B cell (primary cell): ENCODE measurements around the gene CFAP68. TPM values are rescaled to one million over a fixed set of nuclear protein-coding genes. Genes with fewer than 3 reads are reported as not detected.
A peak's percentile ranks its signal among the peaks of the same experiment; 100 is the strongest.

Experiments used
- ATAC-seq: fragments of 200-7000 bp; cut with Tn5 transposase; one replicate; pipeline ENCODE4 v1.10.0; 2021; ENCODE audit warnings: low read depth, mild to moderate bottlenecking, moderate number of reproducible peaks, moderate library complexity
- CTCF ChIA-PET: fragments of 350-600 bp; sonication (Branson Sonifier 250); formaldehyde crosslinking; loops from one replicate; lab custom pipeline; 2021; ENCODE audit warnings: antibody characterized with exemption, inconsistent platforms; lab: Charles Lee
- POLR2A ChIA-PET: fragments of 350-600 bp; sonication (Branson Sonifier 250); formaldehyde crosslinking; loops from one replicate; lab custom pipeline; 2021; ENCODE audit warnings: antibody characterized with exemption; lab: Charles Lee
- DNase-seq: peaks from one replicate; pipeline ENCODE4 v3.0.0; 2013
- H2AFZ ChIP-seq: 2 replicates; pipeline ENCODE4 v1.6.1; 2012; ENCODE audit warnings: mild to moderate bottlenecking, low read depth, low read length; ENCODE audit not compliant: insufficient read depth, poor library complexity, severe bottlenecking
- H3K27ac ChIP-seq, 2 donors: 1 replicate in 1 of 2; 2 replicates in 1 of 2; pipeline ENCODE4 v1.5.1; 2012 to 2013; ENCODE audit warnings: low read length in 2 of 2, mild to moderate bottlenecking in 2 of 2, moderate library complexity in 1 of 2
- H3K27me3 ChIP-seq, 4 experiments: fragments of 200-600 bp in 1 of 4; sonication (generic) in 1 of 4; replicated peaks in 1 of 4; 1 replicate in 2 of 4; 2 replicates in 2 of 4; pipeline versions ENCODE4 v1.6.1 to v1.7.0; 2013 to 2016; ENCODE audit warnings: low read length in 3 of 4, mild to moderate bottlenecking in 2 of 4, mixed read lengths in 1 of 4, moderate library complexity in 1 of 4; ENCODE audit not compliant: insufficient read depth in 4 of 4, control insufficient read depth in 3 of 4; ENCODE audit errors: control extremely low read depth in 1 of 4
- H3K36me3 ChIP-seq, 2 experiments: replicated peaks in 1 of 2; 1 replicate in 1 of 2; 2 replicates in 1 of 2; pipeline versions ENCODE4 v1.6.1 to v1.7.1; 2013; ENCODE audit warnings: low read length in 1 of 2; ENCODE audit not compliant: insufficient read depth in 2 of 2, control insufficient read depth in 1 of 2; ENCODE audit errors: control extremely low read depth in 1 of 2, extremely low read depth in 1 of 2
- H3K4me1 ChIP-seq, 2 donors: fragments of 200-600 bp in 1 of 2; sonication (generic) in 1 of 2; 1 replicate in 1 of 2; 2 replicates in 1 of 2; pipeline versions ENCODE4 v1.5.1 to v1.6.1; 2013 to 2017; ENCODE audit warnings: low read length in 2 of 2; ENCODE audit not compliant: control insufficient read depth in 2 of 2, insufficient read depth in 2 of 2
- H3K4me2 ChIP-seq: replicated peaks from 2 replicates; pipeline ENCODE3; 2012; ENCODE audit warnings: mild to moderate bottlenecking, low read depth, low read length; ENCODE audit not compliant: poor library complexity, severe bottlenecking
- H3K4me3 ChIP-seq, 5 experiments: fragments of 200-600 bp in 1 of 5; sonication (generic) in 1 of 5; 1 replicate in 3 of 5; 2 replicates in 2 of 5; pipeline versions ENCODE4 v1.5.1 to v1.7.0; 2011 to 2016; ENCODE audit warnings: low read length in 4 of 5, mild to moderate bottlenecking in 4 of 5, low read depth in 2 of 5, control low read depth in 1 of 5, moderate library complexity in 1 of 5; ENCODE audit not compliant: insufficient read depth in 1 of 5; ENCODE audit errors: control extremely low read depth in 1 of 5, extremely low read depth in 1 of 5
- H3K79me2 ChIP-seq: fragments of 200-600 bp; sonication (generic); one replicate; pipeline ENCODE4 v1.6.0; 2016; ENCODE audit warnings: low read length; ENCODE audit not compliant: control insufficient read depth, insufficient read depth
- H3K9ac ChIP-seq: fragments of 200-600 bp; sonication (generic); 2 replicates; pipeline ENCODE4 v1.6.1; 2017; ENCODE audit warnings: mild to moderate bottlenecking, low read length, moderate library complexity
- H3K9me3 ChIP-seq, 3 donors: one replicate each; pipeline versions ENCODE4 v1.6.1 to v1.7.1; 2013; ENCODE audit warnings: low read length in 2 of 3; ENCODE audit not compliant: control insufficient read depth in 2 of 3, insufficient read depth in 1 of 3; ENCODE audit errors: control extremely low read depth in 1 of 3
- H4K20me1 ChIP-seq: 2 replicates; pipeline ENCODE4 v1.6.0; 2012; ENCODE audit warnings: mild to moderate bottlenecking, low read length; ENCODE audit not compliant: insufficient read depth, control insufficient read depth, poor library complexity, severe bottlenecking
- H3K27ac Mint-ChIP-seq: one replicate; pipeline ENCODE4 v1.8.0; 2021; ENCODE audit warnings: mixed read lengths
- H3K27me3 Mint-ChIP-seq: one replicate; pipeline ENCODE4 v1.8.0; 2021; ENCODE audit warnings: mixed read lengths
- H3K4me1 Mint-ChIP-seq: one replicate; pipeline ENCODE4 v1.8.0; 2021; ENCODE audit warnings: mixed read lengths
- H3K4me3 Mint-ChIP-seq: one replicate; pipeline ENCODE4 v1.8.0; 2021; ENCODE audit warnings: mixed read lengths
- H3K9me3 Mint-ChIP-seq: one replicate; pipeline ENCODE4 v1.8.0; 2022; ENCODE audit warnings: mixed read lengths; ENCODE audit not compliant: insufficient read depth
- EZH2 ChIP-seq: IDR thresholded peaks from 2 replicates; pipeline ENCODE4 v1.6.1; 2012; ENCODE audit warnings: borderline replicate concordance, low read depth, mild to moderate bottlenecking, moderate library complexity, low read length; ENCODE audit not compliant: insufficient read depth, poor library complexity, severe bottlenecking
- WGBS: methylation state at CpG from one replicate; pipeline ENCODE4 v1.1.5; 2013; ENCODE audit warnings: missing lambda C conversion rate; ENCODE audit not compliant: insufficient coverage; 5-methylcytosine and 5-hydroxymethylcytosine counted together
- intact Hi-C: fragments of 100-400 bp; cut with micrococcal nuclease; formaldehyde crosslinking; loops from one replicate; pipeline ENCODE4 v1.10.0; 2022
- polyA plus RNA-seq: library from polyadenylated mRNA; depleted of rRNA; stranded (reverse); fragments of >200 nt; gene quantifications from 2 replicates; pipeline ENCODE4 v1.2.3, GENCODE V29; 2012
- total RNA-seq, 2 donors: library from RNA; stranded (reverse); fragments of 120-200 nt in 1 of 2; gene quantifications; 1 replicate in 1 of 2; 2 replicates in 1 of 2; pipeline versions ENCODE4 v1.2.3 to v1.2.4, GENCODE V29; 2013 to 2022
- TF ChIP-seq, protein P1 (sequence below): fragments of 200-600 bp; IDR thresholded peaks from one replicate; pipeline ENCODE4 v1.8.0; 2022; ENCODE audit warnings: antibody characterized with exemption, mild to moderate bottlenecking

CFAP68 gene
- total and polyA plus RNA-seq, 2 donors (not counting 1 experiment from before 2014, with no cell fraction given), result 8.2 to 13.3 TPM

DNA sequence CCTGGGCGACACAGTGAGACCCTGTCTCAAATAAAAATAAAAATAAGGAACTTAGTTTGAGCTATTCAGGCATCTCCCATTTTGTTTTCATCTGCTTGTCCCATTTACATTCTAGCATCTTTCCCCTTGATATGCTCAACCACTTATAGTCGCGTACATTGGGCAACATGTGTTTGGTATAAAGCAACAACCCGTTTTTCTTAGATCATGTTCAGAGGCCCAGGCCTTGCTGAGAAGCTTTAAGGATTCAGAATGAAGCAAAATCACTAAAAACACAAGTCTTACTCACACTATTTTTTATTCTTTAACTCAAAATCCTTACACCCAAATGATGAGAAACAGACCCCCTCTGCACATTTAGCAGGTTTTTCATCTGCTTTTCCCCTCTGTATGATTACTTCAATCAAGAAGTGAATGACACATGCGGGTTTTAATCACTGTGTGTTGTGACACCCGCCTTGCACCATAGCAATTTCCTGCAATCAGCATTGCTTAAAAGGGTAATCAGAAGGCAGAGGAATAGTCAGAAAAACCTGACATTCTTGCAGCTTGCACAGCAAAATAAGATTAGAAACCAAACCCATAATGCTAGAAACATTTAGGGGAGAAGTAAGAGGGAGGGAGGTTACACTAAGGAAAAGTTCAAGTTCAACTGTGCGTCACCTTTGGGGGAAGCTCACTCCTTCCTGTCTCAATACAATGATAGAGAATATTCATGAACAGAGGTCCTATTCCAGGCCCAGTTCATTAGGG, 33.9 kb upstream of the CFAP68 start:
- Histone ChIP-seq H4K20me1 (no peaks in the 10 kb centered on the region), H2AFZ (no peak overlapping the region), H3K27me3 (no peaks in the 10 kb centered on the region), H3K4me2 (no peak overlapping the region), H3K36me3 (peaks cover 13 to 25% of the 10 kb centered on the region in 2 experiments), H3K4me3 (no peak overlapping the region), H3K4me1 (peaks cover 3% of the 10 kb centered on the region in 2 donors), H3K79me2 (no peaks in the 10 kb centered on the region), H3K27ac (no peak overlapping the region), H3K9me3 (peaks cover 0 to 2% (median 0%) of the 10 kb centered on the region in 3 donors), H3K9ac (no peak overlapping the region)
- H3K4me1 Mint-ChIP-seq, result peaks cover 6% of the 10 kb centered on the region
- H3K27ac Mint-ChIP-seq, result no peak overlapping the region
- H3K9me3 Mint-ChIP-seq, result no peaks in the 10 kb centered on the region
- 96% methylated on average over 3 of the region's 7 CpGs for WGBS
- TF ChIP-seq, protein P1, sequence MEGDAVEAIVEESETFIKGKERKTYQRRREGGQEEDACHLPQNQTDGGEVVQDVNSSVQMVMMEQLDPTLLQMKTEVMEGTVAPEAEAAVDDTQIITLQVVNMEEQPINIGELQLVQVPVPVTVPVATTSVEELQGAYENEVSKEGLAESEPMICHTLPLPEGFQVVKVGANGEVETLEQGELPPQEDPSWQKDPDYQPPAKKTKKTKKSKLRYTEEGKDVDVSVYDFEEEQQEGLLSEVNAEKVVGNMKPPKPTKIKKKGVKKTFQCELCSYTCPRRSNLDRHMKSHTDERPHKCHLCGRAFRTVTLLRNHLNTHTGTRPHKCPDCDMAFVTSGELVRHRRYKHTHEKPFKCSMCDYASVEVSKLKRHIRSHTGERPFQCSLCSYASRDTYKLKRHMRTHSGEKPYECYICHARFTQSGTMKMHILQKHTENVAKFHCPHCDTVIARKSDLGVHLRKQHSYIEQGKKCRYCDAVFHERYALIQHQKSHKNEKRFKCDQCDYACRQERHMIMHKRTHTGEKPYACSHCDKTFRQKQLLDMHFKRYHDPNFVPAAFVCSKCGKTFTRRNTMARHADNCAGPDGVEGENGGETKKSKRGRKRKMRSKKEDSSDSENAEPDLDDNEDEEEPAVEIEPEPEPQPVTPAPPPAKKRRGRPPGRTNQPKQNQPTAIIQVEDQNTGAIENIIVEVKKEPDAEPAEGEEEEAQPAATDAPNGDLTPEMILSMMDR, result no peak
- TF ChIP-seq EZH2, result no peak
- ChIA-PET POLR2A (no interaction called here), CTCF (interaction anchor here (0.5 to 6.0 kb wide), 5 partner anchors 63 to 434 kb away, joined by 3 to 101 read pairs (median 4); no protein-coding TSS in a partner anchor)
- intact Hi-C loops, result no loop called here
- DNase-seq (no peak), ATAC-seq (no peak)
- no peaks in the 10 kb centered on the region for H3K27me3 Mint-ChIP-seq
- H3K4me3 Mint-ChIP-seq, result no peak overlapping the region

DNA sequence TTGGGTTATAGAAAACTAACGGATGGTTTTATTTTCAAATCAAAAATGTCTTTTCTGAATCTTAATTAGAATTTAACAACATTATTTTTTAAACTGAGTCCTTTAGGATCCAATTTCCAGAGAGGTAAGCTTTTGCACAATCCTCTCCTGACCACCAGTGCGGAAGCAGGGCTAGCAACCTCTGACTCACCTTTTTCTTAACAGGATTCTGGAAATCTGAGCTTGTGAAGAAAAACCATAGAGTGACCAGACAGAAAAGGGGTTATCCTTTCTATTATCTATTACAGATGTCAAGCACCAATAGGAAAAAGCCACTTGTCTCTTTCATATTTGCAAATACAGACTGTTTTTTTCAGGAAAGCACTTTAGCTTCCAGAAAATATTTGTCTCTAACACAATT, 33.3 kb upstream of the CFAP68 start:
- TF ChIP-seq, protein P1, result no peak
- TF ChIP-seq EZH2, result no peak
- Histone ChIP-seq H3K36me3 (peaks cover 13 to 25% of the 10 kb centered on the region in 2 experiments), H3K4me3 (no peak overlapping the region), H3K27me3 (no peaks in the 10 kb centered on the region), H3K4me1 (peaks cover 3% of the 10 kb centered on the region in 2 donors), H2AFZ (no peak overlapping the region), H3K9ac (no peak overlapping the region), H3K79me2 (no peaks in the 10 kb centered on the region), H3K4me2 (no peak overlapping the region), H3K9me3 (peaks cover 0 to 2% (median 0%) of the 10 kb centered on the region in 3 donors), H3K27ac (peak overlapping the region in 1 of 2 donors; percentile 29), H4K20me1 (no peaks in the 10 kb centered on the region)
- Mint-ChIP-seq H3K27ac (no peak overlapping the region), H3K4me1 (peaks cover 5% of the 10 kb centered on the region), H3K9me3 (no peaks in the 10 kb centered on the region), H3K4me3 (no peak overlapping the region), H3K27me3 (no peaks in the 10 kb centered on the region)
- ATAC-seq (no peak), DNase-seq (no peak)
- CTCF ChIA-PET, result interaction anchor here (1.0 to 6.0 kb wide), 4 partner anchors 11 to 281 kb away, joined by 3 to 101 read pairs (median 4); no protein-coding TSS in a partner anchor
- WGBS, result 100% methylated on average over 1 of the region's 2 CpGs
- POLR2A ChIA-PET, result no interaction called here
- intact Hi-C loops, result no loop called here
